IPS-18c (cell line): ENCODE results near the gene MRPL9.

Source experiments
- H3K4me3 ChIP-seq: 2 replicates; pipeline ENCODE4 v1.7.0; 2013; ENCODE audit warnings: low read depth, mild to moderate bottlenecking, low read length, moderate library complexity; ENCODE audit not compliant: insufficient read depth
- H3K9me3 ChIP-seq: one replicate; pipeline ENCODE4 v1.6.1; 2013; ENCODE audit warnings: mild to moderate bottlenecking, low read length, moderate library complexity; ENCODE audit not compliant: control insufficient read depth, insufficient read depth

The MRPL9 gene

GRCh38 chr1:151762941-151763921 lies at the start of gene MRPL9:
Gene MRPL9, minus strand, starts transcription at chr1:151763496. Its CDS starts 17 bp downstream, at chr1:151763479.
- peaks cover 2% of the 10 kb centered on the region for H3K9me3 ChIP-seq
- peak within 1 kb of the TSS; percentile 81 for H3K4me3 ChIP-seq

- Histone ChIP-seq H3K4me3 (no peak overlapping the region), H3K9me3 (peaks cover 3% of the 10 kb centered on the region)
Measured at GRCh38 chr1:151811181-151811580, 47.9 kb upstream of the MRPL9 start.

GRCh38 chr1:151809985-151810556 lies 46.8 kb upstream of the MRPL9 start:
- no peak overlapping the region for H3K4me3 ChIP-seq
- H3K9me3 ChIP-seq: peaks cover 3% of the 10 kb centered on the region

- no peak overlapping the region for H3K4me3 ChIP-seq
Measured at GRCh38 chr1:151809290-151809984, 46.1 kb upstream of the MRPL9 start.

GRCh38 chr1:151807766-151808165 lies 44.5 kb upstream of the MRPL9 start:
- H3K9me3 ChIP-seq: peaks cover 5% of the 10 kb centered on the region
- no peak overlapping the region for H3K4me3 ChIP-seq

More at GRCh38 chr1:151809290-151809984, 46.1 kb upstream of the MRPL9 start:
- peaks cover 3% of the 10 kb centered on the region for H3K9me3 ChIP-seq

- Histone ChIP-seq H3K4me3 (no peak overlapping the region), H3K9me3 (peaks cover 5% of the 10 kb centered on the region)
Measured at GRCh38 chr1:151807131-151807530, 43.8 kb upstream of the MRPL9 start.

- H3K9me3 ChIP-seq: peaks cover 5% of the 10 kb centered on the region
- no peak overlapping the region for H3K4me3 ChIP-seq
Measured at GRCh38 chr1:151806170-151806569, 42.9 kb upstream of the MRPL9 start.

GRCh38 chr1:151805066-151805820 lies 41.9 kb upstream of the MRPL9 start, which contains the start of gene LINGO4:
Gene LINGO4, minus strand, starts transcription at chr1:151805419. Its CDS starts 2,715 bp downstream, at chr1:151802704.
- peaks cover 5% of the 10 kb centered on the region for H3K9me3 ChIP-seq
- no peak within 1 kb of the TSS for H3K4me3 ChIP-seq

- Histone ChIP-seq H3K9me3 (peaks cover 5% of the 10 kb centered on the region), H3K4me3 (no peak overlapping the region)
Measured at GRCh38 chr1:151803915-151804314, 40.6 kb upstream of the MRPL9 start.

- Histone ChIP-seq H3K9me3 (peaks cover 5% of the 10 kb centered on the region), H3K4me3 (no peak overlapping the region)
Measured at GRCh38 chr1:151803164-151803563, 39.9 kb upstream of the MRPL9 start.

- H3K9me3 ChIP-seq: peaks cover 2% of the 10 kb centered on the region
- no peak overlapping the region for H3K4me3 ChIP-seq
Measured at GRCh38 chr1:151802372-151802771, 39.1 kb upstream of the MRPL9 start.

- H3K9me3 ChIP-seq: peaks cover 2% of the 10 kb centered on the region
- H3K4me3 ChIP-seq: no peak overlapping the region
Measured at GRCh38 chr1:151801846-151802245, 38.5 kb upstream of the MRPL9 start.

GRCh38 chr1:151801310-151801820 lies 38.1 kb upstream of the MRPL9 start:
- peaks cover 2% of the 10 kb centered on the region for H3K9me3 ChIP-seq

GRCh38 chr1:151800830-151801229 lies 37.5 kb upstream of the MRPL9 start:
- peaks cover 2% of the 10 kb centered on the region for H3K9me3 ChIP-seq
- H3K4me3 ChIP-seq: no peak overlapping the region

More at GRCh38 chr1:151801310-151801820, 38.1 kb upstream of the MRPL9 start:
- no peak overlapping the region for H3K4me3 ChIP-seq

GRCh38 chr1:151799179-151800022 lies 36.1 kb upstream of the MRPL9 start:
- H3K9me3 ChIP-seq: peaks cover 2% of the 10 kb centered on the region
- H3K4me3 ChIP-seq: no peak overlapping the region

- peaks cover 1% of the 10 kb centered on the region for H3K9me3 ChIP-seq
Measured at GRCh38 chr1:151798571-151798970, 35.3 kb upstream of the MRPL9 start.

More at GRCh38 chr1:151798571-151798970, 35.3 kb upstream of the MRPL9 start:
- no peak overlapping the region for H3K4me3 ChIP-seq
